Measurements from ENCODE around the gene ZNF107. TPM values are rescaled to one million over a fixed set of nuclear protein-coding genes. Genes with fewer than 3 reads are reported as not detected.
A peak's percentile ranks its signal among the peaks of the same experiment; 100 is the strongest.

Gene ZNF107
- 2.5 and 5.4 TPM in 2 replicates for total RNA-seq (2014; rRNA removed; shearing (Covaris generic))

DNA sequence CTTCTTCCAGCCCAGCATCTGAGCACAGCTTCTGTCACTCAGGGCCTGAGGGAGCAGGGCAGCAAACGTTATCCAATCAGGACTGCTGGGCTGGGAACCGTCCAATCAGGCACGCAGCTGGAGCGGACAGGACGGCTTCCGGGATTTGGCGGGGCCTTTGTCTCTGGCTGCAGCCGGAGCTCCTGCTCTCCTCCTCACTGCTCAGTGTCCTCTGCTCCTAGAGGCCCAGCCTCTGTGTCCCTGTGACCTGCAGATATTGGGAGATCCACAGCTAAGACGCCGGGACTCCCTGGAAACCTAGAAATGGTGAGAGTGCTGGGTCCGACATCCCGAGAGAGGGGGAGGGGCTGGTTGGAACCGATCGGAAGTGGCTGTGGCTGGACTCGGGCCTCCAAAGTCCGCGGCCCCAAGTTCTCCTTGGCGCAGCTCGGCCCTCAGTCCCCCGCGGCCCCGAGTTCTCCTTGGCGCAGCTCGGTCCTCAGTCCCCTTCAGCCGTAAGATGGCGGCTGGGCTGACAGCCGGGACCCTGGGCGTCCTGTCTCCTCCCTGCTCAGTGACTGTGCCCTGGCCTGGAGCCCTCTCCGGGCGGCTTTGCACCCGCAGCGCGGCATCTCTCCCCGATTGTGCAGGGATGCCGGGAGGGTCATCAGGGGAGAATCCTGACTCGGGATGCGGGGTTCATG lies at the start of gene ZNF107:
TSS of gene ZNF107 (plus strand) at position 154 of the 683 bp plus-strand sequence. CDS start at position 304, 150 bp downstream.
- DNase-seq (ENCODE audit: low spot score), result peak; percentile 99

DNA sequence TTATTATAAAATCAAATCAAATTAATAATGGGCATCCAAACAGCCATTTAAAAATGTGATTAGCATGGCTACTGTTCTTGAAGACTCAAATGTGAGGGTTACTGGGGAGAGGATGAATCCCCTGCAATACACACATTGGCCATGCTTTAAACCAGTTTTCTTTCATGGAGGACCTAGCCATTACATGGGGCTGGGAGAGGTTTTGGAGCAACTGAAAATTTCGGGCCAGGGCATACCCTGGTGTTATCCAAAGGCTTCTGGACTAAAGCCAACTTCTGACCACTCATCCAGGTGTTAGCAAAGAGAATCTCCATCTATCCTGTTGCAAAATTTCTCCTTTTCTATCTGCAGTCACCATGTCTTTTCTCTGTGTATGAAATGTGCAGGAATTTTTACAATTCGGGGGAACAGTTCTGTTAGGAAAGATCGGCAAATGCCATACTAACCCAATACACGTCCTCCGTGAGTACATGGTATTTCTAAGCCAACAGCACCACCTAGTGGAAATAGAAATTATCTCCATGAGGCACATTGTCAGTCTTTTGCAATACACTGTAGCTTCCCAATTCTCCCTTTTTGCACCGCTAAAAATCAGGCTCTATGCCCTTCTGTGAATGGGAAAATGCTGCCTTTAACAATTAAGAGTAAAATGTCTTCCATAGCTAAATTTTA lies 47.0 kb upstream of the ZNF107 start:
- peak; percentile 64 for DNase-seq (ENCODE audit: low spot score)

DNA sequence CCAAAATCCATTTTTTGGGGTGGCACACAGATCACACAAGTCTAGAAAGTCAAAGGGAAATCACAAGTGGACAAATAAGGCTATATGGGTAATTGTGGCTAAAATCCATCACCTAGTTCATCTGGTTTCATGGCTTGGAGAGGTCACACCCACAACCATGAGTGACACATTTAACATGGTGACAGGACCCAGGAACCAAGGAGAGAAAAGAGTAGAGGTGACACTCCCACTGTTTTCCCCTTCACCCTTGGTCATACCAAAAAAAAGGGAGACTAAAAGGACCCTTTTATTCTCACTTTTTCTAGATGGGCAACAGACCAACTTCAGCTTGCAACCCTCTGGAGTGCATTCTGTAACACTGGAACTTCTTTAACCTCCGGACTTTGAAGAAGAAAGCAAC lies 46.2 kb upstream of the ZNF107 start:
- no peak for DNase-seq (ENCODE audit: low spot score)

DNA sequence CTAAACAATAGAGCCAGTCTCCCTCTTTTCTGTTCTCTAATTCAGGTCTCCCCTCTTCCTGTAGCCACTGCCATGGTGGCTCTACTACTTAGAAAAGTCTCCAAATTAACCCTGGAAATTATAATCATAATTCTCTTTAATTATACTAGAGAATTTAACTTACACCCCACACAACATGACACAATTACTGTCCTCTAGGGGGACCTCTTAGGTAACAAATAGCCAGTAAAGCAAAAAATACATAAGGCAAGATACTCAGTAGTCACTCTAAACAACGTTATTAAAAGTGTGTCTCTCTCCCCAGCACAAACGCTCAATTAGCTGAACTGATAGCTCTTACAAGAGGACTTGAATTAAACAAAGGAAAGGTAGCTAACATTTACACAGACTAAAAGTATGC lies 44.3 kb upstream of the ZNF107 start:
- DNase-seq (ENCODE audit: low spot score), result no peak

DNA sequence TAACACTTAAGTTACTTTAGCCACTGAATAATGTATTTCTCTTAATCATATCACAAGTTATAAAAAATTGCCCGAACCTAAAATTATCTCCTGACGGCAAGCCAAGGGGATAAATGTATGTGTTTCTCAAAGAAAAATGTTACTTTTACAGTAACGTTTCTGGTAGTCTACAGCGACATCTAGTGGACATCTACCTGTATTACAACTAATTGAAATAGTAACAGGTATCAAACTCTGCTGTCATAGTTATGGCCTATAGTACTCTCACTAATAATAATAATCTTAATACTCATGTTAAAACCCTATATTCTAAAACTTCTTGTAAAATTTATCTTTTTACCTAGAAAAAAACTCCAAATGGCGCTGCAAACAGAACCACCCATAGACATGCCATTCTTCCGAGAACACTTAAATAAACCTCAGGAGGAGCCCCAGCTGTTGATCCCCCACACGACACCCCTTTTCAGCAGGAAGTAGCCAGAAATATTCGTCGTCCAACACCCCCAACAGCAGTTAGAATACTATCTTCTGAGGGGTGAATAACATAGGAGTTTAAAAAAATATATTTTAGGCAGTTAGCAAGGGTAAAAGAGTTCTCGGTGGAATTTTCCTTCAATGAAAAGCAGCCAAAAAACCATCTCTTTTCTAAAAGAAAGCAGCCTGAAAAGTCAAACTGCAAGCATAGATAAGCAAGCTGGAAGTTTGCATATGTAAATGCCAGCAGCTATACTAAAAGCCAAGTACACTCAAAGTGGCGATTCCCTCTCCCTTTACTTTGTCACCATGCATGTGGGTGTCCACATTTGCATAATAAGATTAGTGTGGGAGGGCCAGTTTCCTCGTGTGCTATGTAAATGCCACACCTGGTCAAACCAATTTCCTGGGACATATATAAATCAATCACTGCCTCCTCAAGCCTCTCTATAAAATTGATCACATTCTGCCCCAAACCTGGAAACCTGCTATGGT lies 40.5 kb upstream of the ZNF107 start:
- DNase-seq (ENCODE audit: low spot score), result no peak

DNA sequence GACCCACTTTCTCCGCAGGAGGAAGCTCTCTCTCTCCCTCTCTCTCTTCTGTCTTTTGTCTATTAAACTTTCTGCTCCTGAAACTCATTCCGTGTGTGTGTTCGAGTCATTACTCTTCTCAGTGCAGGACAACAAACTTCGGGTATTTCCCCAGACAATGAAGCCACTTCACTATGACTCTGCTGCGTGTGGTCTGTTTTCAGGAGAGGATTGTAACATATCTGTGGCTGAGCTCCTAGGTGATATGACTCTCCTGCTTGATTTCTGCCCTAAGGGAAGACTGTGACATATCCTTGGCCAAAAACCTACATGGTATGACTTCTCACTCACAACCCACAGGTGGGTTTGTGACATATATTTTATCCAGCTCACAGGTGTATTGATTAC lies 39.9 kb upstream of the ZNF107 start:
- no peak for DNase-seq (ENCODE audit: low spot score)

DNA sequence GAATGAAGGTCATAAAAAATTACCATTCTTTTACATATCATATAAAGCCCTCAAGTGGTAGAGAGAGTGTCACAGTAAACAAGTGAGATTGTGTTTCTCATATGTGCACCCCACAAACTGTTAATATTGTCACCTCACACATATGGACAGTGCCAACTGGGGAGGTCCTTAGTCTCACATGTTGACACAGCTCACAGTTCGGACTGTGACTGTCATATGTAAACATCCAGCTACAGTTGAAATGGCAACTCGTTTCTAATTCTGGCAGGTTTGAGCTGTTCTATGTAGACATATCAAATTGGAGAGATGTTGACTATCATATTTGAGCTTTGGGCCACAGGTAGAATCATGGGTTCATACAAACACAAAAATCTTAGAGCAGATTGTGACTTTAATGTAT lies 39.4 kb upstream of the ZNF107 start:
- DNase-seq (ENCODE audit: low spot score), result no peak

DNA sequence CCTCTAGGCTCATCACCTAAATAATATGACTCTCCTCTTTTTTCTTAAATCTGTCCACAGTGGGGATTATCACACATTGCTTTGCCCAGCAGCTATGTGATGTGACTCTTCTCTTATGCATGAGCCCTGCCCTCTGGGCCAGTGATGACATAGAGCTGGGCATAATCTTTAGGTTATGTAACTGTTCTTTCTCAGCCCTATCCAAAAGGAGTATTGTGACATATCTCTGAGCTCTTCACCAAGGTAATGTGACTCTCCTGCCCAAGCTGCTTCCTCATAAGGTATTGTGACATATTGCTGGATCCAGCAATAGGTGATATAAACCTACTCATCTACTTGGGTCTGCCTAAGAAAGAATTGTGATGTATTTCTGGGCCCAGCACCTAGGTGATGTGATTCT lies 37.7 kb upstream of the ZNF107 start:
- no peak for DNase-seq (ENCODE audit: low spot score)

DNA sequence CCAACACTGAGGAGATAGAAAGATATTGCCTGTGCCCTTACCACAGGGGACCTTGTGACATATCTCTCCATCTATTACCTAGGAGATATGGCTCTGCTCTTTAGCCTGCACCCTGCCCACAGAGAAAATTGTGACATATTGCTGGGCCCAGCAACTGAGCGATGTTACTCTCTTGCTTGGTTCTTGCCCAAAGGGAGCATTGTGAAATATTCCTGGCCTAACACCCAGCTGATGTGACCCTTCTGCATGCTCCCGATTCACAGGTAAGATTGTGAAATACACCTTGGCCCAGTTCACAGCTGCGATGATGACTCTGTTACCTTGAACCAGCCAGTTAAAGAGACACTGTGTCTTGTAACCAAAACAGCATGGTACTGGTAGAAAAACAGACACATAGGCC lies 37.2 kb upstream of the ZNF107 start:
- no peak for DNase-seq (ENCODE audit: low spot score)

DNA sequence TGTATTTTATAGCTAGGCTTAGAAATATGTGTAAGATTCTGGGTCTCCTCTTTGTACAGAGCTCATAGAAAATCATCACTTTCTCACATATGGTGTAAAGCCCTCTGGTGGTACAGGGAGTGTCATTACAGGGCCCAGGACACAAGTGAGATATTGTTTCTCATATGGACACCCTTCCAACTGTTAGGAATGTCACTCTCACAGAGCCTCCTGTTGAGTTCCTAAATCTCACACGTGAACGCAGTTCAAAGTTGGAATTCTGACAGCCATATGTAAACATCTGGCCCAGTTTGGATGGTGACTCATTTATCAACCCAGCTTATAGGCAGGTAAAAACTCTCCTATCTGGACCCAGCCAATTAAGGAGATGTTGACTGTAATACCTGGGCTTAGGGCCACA lies 35.4 kb upstream of the ZNF107 start:
- no peak for DNase-seq (ENCODE audit: low spot score)

DNA sequence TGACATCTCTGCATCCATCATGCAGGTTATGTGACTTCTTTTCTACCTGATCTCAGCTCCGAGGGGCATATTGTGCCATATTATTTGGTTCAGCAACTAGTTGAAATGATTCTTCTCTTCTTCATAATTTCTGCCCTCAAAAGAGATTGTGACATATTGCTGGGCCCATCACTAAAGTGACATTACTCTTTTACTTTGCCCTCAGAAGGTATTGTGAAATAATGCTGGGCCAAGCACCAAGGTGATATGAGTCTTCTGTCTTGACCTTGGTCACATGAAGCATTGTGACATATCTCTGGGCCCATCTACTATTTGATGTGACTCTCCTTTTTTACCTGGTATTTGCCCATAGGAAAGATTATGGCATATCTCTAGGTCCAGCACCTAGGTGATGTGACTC lies 33.9 kb upstream of the ZNF107 start:
- no peak for DNase-seq (ENCODE audit: low spot score)

DNA sequence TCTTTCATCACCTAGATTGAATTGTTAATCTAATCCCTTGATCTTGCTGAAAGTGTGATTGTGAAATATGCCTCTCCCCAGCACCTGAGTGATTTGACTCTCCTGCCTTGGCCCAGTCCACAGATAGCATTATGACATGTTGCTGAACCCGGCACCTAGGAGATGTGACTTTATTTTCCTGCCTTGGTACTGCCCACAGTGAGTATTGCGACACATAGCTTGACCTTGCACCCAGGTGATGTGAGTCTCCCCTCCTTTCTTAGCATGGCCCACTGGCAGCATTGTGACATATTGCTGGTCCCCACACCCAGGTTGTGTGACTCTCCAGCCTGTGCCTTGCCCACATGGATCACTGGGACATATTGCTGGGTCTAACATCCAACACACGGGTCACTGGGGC lies 32.5 kb upstream of the ZNF107 start:
- no peak for DNase-seq (ENCODE audit: low spot score)

DNA sequence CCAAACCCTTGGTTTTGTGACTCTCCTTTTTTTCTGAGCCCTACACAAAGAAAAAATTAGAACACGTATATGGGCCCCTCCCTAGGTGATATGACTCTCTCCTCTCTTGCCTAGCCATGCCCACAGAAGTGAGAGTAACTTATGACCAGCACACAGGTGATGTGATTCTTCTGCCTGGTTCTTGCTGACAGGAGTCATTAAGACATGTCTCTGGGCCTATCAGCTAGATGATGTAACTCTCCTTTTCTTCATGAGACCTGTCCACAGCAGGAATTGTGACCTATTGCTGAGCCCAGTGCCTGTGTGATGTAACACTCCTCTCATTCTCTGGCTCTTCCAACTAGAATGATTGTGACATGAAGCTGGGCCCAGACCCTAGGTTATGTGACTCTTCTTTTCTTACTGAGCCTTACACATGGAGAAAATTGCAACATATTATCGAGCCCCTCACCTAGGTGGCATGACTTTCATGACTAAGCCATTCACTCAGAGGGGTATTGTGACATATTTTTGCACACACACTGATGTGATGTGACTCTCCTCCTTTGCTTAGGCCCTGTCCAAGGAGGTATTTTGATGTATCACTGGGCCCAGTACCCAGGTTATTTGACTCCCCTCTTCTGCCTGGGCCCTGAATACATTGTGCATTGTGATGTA lies 31.4 kb upstream of the ZNF107 start:
- DNase-seq (ENCODE audit: low spot score), result no peak

DNA sequence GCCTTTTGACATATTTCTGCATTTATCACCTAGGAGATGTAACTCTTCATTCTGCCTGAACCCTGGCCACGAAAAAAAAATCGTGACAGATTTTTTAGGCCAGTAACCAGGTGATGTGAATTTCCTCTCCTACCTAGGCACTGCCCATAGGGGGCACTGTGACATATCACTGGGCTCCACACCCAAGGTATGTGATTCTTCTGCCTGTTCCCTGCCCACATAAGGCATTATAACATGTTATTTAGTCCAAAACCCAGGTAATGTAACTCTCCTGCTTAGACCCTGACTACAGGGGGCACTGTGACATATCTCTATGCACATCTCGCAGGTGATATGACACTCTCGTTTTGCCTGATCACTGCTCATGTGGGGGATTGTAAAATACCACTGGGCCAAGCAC lies 29.5 kb upstream of the ZNF107 start:
- no peak for DNase-seq (ENCODE audit: low spot score)

DNA sequence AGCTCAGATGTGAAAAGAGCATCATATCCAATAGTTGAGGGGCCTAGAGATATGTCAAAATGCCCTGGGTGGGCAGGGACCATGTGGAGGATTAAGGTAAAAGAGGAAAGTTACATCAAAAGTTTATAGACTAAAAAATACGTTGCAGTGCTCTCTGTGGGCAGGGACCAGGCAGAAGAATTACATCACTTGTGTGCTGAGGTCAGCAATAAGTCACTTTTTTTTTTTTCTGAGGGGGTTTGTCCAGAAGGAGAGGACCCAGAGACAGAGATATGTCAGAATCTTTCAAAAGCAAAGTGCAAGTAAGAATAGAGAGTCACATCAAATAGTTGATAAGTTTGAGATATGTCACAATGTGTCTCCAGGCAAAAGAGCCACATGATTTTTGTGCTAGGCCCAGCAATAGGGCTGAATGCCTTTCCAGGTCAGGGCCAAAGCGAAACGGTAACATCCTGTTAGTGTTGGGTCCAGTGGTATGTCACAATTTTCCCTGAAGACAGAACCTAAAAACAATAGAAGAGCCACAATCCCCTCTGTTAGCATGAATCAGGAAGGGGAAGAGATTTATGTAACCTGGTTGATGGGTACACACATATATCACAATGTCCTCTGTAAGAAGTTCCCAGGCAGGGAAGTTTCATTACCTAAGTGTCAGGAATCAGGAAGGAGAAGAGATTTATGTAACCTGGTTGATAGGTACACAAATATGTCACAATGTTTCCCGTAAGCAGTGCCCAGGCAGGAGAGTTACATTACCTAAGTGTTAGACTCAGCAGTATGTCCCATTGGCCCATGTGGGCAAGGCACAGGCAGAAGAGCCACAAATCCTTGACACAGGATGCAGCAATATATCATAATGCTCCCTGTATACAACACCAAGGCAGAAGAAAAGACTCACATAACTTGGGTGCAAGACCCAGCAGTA lies 28.1 kb upstream of the ZNF107 start:
- no peak for DNase-seq (ENCODE audit: low spot score)

DNA sequence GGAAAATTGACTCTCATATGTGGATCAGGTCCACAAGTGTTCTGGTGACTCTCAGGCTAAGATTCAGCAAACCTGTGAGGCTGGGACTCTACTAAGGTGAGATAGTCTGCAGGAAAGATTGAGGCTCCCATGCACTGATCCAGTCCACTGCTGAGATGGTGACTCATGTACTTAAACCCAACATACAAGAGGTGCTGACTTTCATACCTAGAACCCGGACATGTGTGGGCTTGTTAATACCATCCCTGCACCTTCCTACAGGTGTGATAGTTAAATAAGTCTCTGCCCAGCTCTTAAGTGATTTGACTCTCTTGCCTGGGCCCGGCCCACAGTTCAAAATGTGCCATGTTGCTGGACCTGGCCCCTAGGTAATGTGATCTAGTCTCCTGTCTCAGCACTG lies 27.1 kb upstream of the ZNF107 start:
- no peak for DNase-seq (ENCODE audit: low spot score)

DNA sequence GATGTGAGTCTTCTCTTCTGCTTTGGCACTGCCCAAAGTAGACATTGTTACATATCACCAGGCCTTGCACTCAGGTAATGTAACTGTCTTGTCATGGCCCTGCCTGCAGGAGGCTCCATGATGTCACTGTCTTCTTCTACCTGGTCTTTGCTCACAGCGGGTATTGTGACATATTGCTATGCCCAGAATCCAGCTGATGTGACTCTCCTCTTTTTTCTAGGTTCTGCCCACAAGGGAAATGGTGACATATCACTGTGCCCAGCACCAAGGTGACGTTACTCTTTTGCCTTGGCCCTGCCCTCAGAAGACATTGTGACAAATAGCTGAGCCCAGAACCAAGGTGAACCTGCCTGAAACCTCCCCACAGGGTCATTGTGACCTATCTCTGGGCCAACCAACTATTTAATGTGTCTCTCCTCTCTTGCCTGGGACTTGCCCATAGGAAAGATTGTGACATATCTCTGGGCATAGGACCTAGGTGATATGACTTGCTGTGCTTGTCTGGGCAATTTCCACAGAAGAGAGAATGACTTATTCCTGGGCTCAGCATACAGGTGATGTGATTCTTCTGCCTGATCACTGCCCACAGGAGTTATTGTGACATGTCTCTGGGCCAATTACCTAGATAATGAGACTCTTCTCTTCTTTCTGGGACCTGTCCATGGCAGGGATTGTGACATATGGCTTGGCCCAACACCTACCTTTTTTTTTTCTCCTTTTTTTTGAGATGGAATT lies 26.5 kb upstream of the ZNF107 start:
- DNase-seq (ENCODE audit: low spot score), result no peak

DNA sequence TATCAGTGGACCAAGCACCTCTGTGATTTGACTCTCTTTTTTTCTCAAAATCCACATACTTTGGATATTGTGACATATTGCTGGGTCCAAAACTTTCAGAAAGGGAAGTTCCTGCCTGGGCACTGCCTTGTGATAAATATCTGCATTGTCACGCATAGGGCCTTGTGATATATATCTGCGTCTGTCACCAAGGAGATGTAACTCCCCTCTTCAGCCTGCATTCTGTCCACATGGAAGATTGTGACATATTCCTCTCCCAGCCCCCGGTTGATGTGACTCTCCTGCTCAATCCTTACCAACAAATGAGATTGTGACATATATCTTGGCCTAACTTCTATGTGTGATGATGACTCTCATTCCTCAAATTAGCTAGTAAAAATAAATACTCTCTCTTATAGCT lies 25.4 kb upstream of the ZNF107 start:
- no peak for DNase-seq (ENCODE audit: low spot score)

DNA sequence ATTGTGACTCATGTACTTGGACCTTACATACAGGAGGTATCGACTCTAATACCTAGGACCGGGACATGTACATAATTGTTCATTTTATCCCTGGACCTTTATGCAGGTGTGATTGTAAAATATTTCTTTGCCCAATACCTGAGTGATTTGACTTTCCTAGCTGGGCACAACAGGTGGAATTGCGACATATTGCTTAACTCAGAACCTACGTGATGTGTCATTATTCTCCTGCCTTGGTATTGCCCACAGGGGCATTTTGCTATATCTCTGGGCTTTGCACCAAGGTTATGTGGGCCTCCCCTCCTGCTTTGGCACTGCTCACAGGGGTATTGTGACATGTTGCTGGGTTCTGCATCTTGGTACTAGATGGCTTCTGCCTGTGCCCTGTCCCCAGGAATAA lies 23.9 kb upstream of the ZNF107 start:
- DNase-seq (ENCODE audit: low spot score), result no peak

DNA sequence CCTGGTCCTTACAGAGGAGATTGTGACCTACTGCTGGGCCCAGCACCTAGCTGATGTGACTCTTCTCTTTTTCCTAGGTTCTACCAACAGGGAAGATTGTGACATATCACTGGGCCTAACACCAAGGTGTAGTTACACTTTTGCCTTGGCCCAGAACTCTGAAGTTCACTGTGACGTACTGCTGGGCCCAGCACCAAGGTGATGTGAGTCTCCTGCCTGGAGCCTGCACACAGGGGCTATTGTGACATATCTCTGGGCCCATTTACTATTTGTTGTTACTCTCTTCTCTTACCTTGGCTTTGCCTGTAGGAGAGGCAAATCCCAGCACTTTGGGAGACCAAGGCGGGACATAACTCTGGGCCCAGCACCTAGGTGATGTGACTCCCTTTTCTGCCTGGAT lies 23.1 kb upstream of the ZNF107 start:
- DNase-seq (ENCODE audit: low spot score), result no peak

All from H4 (cell line).